Activated CD8-positive, alpha-beta memory T cell treated with anti-CD3 and anti-CD28 coated beads, Interleukin-2, amount 50 U/mL, for 1 hour (primary cell): ENCODE data around the gene P2RY12.
"Not testable (repeated sequence)": the region's sequence is repeated elsewhere in the genome, so short reads cannot be mapped to it uniquely, and the experiment has no call there.

Experiments
- DNase-seq: peaks from one replicate; pipeline ENCODE4 v3.0.0-alpha.2; 2020; ENCODE audit errors: extremely low read depth

The P2RY12 gene

DNA sequence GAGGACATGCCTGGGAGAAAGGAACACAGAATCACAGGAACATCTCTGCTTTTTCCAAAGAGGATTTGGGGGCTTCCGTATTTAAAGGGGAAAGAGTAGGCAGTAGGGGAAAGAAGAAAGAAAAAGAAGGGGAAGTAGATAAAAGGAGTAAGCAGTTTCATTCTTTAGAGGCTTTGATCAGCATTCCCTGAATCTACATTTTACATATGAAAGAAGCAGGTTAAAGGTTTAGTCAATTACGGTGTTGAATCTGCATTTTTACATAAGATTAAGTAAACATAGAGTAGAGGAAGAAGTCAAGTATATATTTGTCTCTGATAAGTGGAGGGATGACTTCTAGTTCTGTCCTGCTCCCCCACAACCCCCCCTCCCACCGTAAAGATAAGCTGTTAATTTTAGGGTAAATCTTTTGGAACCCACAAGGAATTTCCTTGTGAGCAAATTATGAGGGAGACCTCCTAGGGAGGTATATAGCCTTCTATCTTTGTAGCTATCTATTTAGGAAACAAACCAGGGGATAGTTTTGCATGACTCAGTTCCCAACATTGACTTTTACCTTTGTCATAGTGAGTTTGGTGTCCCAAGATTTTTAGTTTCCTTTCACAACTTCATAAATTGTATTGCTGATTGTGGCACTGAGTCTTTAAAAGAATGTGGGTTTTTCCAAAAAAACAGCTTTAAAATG is 8.7 kb upstream of the P2RY12 start:
- no peak for DNase-seq

- not testable (repeated sequence) for DNase-seq
These were observed 7.6 kb upstream of the P2RY12 start for GRCh38 chr3:151392191-151392590.

DNA sequence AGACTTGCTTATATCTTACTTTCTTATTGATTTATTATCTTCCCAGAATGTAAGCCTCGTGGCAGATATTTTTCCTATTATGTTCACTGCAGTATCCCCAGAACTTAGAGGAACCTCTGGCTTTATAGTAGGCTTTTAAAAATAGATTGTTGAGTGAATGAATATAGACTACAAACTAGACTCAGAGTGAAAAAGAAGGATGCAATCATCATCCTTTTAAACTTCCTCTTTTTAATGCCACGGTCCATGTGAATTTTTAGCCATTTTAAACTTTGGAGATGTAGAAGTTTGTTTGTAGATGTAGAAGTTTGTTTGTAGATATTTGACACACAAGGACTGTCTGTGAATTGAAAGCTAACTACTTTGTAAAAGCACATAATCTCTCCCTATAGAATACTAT is 7.2 kb upstream of the P2RY12 start:
- DNase-seq: no peak

DNA sequence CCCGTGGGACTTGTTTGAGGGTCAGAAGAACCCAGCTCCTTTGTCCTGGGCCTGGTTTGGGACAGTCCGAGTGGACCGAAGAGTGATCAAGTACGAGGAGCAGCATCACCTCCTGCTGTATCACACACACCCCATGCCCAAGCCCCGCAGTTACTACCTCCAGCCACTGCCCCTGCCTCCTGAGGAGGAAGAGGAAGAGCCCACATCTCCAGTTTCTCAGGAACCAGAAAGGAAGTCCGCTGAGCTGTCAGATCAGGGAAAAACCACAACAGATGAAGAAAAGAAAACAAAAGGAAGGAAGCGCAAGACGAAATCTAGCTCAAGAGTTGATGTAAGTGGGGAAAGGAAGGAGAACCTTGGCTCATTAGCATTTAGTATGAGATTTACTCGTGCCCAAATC is 3.3 kb upstream of the P2RY12 start:
- no peak for DNase-seq

- DNase-seq: no peak
These were observed 2.9 kb upstream of the P2RY12 start for GRCh38 chr3:151387432-151387831.

GRCh38 chr3:151386056-151386455 is 1.5 kb upstream of the P2RY12 start:
- DNase-seq: no peak

DNA sequence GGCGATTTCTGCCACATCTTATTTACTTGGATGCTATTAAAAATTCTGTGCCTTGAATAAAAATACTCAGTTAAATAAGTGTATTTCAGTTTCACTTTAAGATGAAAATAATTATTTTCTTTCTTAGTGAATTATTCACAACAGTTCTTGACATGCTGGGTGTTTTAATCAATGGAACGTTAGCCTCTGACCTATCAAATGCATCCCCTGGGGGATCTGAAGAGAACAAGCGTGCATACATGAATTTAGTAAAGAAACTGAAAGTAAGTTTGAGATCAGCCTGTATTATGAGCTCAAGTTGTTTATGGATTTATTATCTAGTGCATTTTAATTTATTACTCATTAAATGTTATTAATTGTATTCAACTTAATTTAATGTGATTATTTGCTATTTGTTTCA is 597 bp downstream of the P2RY12 start:
- DNase-seq: no peak

DNA sequence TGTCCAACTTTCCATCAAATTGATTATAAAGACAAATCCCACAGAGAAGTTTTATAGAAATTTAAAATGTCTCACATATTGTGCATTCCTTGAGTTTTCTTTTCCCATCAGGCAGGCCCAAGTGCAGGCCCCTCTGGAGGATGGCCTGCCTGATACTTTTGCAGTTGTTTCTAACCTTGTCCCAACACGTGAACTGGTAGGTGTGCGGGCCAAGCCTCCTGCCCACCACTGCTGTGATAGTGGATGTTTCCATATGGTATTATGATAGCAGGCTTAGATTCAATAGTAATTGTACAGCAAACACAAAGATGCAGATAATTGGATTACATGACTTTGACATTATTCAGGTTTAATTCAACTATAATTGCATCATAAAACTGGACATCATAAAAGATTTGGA is 1.4 kb downstream of the P2RY12 start:
- no peak for DNase-seq

- no peak for DNase-seq
These were observed 1.9 kb downstream of the P2RY12 start for GRCh38 chr3:151382671-151383070.

DNA sequence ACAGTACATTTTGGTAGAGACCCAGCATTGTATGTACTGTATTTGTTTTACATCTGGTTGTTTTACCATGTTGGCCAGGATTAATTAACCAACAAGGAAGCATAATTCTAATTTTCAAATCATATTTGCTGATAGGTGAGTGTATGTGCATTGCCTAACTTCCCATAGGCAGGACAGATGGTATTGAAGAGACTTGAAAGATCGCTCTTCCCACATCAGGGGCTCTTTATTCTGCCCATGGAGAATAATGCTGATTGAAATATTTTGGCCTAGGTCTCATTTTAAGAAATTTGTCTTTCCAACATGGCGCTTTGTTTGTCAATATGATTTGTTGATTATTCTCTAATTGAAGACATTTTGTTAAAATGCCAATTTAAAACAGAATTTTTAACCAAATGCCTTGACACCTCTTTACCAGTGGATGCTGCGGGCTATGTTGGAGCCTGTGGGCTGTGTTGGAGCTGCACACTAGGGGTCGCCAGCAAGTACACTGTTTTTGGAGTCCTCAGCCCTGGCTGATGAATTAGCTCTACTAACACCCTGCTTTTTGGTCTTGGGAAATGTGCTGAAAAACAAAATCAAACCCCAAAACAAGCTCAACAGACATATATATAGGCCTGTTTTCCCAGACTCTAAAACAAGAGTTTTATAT is 5.3 kb downstream of the P2RY12 start:
- DNase-seq: no peak

GRCh38 chr3:151377768-151378385 is 6.7 kb downstream of the P2RY12 start:
- DNase-seq: no peak

DNA sequence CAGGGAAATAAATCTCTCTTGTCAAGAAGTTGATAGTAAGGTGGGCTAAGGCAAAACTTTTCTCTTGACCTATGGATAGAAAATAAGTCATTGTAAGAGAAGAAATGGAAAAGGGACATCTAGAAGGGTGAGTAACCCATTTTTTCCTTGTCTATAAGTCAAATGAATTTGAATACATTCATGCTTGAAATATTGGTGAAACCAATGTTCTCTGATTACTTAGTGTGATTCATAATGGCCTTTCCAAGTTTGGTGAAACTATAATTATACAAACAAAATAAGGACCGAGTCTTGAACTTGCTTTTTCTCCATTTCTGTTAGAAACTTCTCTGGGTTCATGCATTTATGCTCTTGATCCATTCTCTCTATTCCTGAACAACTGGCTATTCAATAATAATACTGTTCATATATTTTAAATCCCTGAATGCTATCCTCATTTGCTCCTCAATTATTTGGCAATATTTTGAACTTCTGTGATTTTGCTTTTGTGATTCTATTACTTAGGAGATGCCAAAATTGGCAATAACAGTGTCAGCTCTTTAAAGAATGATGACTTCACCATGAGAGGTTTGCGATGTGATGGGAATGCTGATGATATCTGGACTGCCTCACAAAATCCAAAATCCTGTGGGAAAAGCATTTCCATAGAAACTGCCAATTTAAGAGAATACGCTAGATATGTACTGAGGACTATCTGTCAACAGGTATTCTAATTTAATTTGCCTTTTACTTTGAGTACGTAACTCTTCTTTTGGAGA is 12.3 kb downstream of the P2RY12 start:
- DNase-seq: no peak

DNA sequence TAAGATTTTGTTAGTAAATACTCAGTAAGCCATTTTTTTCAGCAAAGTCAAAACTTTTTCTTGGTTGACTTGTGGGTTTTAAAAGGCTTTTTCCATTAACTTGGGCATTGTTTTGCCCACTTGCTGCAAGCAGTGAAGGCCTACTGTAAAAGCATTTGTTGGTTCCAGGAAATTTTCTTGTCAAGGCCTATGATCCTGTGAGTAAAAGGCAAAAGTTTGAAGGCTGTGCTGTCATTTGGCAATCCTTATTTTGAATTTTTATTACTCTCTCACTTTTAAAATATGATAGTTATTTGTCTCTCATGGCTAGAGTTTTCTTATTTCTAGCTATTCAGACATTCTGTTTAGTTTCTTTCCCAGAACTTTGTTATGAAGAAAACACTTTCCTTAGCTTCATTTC is 13.0 kb downstream of the P2RY12 start:
- DNase-seq: no peak

DNA sequence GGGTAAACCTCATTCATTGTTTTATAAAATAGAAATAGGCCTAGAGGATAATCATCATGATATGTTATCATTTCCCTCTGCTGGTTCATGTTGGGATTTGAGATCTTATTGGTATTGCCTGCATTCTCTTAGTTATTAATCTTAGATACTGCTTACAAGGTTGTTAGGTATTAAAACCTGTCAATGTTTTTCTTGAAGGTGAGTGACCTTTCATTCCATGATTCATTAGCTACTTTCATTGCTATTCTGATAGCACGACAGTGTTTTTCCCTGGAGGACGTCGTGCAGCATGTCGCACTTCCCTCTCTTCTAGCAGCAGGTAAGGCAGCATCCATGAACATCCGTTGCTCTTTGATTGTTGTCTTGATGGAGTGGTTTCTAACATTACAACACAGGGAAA is 17.1 kb downstream of the P2RY12 start:
- DNase-seq: no peak

DNA sequence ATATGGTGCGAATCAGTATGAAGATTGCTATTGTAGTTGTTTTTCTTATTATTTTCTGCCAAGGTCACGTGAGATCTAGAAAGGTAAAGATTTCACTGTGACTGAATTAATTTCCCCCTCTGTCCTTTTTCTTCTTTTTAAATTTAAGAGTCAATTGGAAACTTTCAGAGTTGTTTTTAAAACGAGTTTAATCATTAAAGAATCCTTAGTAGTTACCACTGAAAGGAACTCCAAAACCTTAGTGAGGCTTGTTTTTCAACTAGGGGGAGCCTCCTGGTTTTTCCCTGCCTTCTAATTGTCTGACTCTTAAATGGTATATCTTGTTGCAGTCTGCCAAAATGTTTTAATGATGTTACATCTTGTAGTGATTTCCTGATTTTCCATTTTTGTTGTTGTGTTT is 17.6 kb downstream of the P2RY12 start:
- DNase-seq: no peak

DNA sequence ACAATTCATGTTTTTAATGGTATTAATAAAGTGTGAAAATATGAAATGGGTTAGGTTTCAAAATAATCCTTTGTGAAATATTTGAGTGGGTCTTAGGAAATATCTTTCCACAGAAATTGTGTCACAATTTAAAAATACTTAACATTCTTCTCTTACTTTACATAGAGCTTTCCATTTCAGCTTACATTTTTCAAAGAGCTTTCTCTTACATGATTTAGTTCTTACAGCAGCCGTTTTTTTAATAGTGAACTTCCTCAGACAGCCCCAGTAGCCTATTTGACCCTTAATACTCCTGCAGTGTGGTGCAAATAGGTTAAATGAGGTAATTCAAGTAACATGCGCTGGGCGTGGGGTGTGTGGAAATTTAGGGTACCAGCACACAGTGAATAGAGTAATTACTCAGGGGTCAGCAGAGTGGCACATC is 21.8 kb downstream of the P2RY12 start:
- no peak for DNase-seq

DNA sequence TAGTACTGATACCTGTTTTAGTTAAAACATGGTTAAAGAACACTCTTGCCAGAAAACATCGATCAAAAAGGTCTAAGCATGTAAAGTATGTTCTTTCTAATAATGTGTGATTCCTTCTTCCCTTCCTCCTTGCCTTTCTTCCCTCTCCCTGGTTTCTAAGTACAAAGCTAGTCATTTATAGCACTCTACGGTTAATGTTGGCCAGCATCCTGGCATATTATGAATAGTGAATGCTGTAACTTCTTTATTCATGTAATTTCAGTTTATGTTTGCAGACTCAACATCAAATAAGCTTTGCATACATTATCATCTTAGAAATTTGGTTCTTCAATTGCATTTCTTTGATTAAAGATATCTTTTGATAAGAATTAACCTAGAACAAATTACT is 27.1 kb downstream of the P2RY12 start:
- no peak for DNase-seq

GRCh38 chr3:151356794-151357462 is 27.6 kb downstream of the P2RY12 start:
- no peak for DNase-seq

DNA sequence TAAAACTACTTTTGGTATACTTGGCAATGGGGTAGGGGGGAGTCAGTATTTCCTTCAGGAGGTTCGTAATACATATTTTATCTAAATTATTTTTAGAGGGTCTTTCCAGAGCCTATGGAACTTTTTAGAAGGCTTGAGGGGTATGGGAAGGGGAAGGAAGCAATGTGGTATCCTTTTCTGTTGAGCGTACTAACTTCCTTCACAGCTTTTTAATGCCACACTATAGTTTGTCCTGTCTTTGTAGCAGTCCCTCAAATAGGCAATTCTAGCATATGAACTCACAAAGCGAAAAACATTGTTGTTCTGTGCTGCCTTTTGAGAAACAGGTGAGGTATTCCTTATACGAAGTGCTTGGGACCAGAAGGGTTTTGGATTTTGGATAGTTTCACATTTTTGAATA is 32.9 kb downstream of the P2RY12 start:
- no peak for DNase-seq

GRCh38 chr3:151351219-151351618 is 33.3 kb downstream of the P2RY12 start:
- DNase-seq: no peak

GRCh38 chr3:151350656-151351055 is 33.9 kb downstream of the P2RY12 start:
- no peak for DNase-seq

GRCh38 chr3:151347432-151347831 is 37.1 kb downstream of the P2RY12 start:
- DNase-seq: no peak
